Prostate gland (tissue), 2 donors: Measurements from ENCODE around the gene IQSEC3.
"Not testable (repeated sequence)": the region's sequence is repeated elsewhere in the genome, so short reads cannot be mapped to it uniquely, and the experiment has no call there.

Experiments used
- CTCF ChIP-seq, 4 experiments: fragments of 200-600 bp in 2 of 4; fragments of 450-650 bp in 2 of 4; sonication (generic) in 2 of 4; IDR thresholded peaks; 1 replicate in 3 of 4; 2 replicates in 1 of 4; pipeline ENCODE4 v1.5.1; 2016 to 2019; ENCODE audit warnings: antibody characterized with exemption in 4 of 4, mild to moderate bottlenecking in 2 of 4, moderate library complexity in 2 of 4
- POLR2A ChIP-seq: fragments of 450-650 bp; IDR thresholded peaks from one replicate; pipeline ENCODE4 v1.6.1; 2016; ENCODE audit warnings: antibody characterized with exemption, mild to moderate bottlenecking
- POLR2AphosphoS5 ChIP-seq: sonication (generic); formaldehyde crosslinking; IDR thresholded peaks from one replicate; pipeline ENCODE4 v1.6.1; 2017; ENCODE audit warnings: antibody characterized with exemption

DNA sequence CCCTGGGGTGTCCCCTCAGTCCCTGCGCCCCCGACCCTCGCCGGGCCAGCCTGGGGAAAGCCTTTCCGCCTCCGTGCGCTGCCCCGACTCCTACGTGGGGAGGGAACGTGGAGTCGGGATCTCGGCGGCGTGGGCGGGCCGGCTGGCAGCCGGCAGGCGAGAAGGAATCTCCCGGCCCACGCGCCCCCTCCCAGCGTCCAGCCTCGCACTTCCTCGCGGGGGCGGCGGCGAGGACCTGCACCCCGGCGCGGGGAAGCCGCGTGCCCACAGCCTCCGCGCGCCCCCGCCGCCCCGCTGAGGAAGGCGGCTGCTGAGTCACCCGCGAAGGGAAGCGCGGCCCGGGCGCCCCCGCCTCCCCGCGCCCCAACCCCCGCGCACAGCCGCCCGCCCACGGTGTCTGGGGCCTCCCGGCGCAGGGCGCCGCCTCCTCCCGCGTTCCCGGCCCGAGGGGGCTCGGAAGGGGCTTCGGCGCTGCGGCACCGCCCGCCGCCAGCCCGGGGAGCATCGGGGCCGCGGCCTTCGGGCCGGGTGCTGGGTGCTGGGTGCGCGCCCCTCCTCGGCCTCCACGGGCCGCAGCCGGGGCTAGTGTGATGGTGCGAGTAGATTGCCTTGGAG lies 11.3 kb downstream of the IQSEC3 start:
- not testable (repeated sequence) for TF ChIP-seq CTCF (IDR thresholded peaks at IDR 0.05); POLR2A; POLR2AphosphoS5
